Mucosa of gallbladder (tissue), 1 donor: ENCODE data around the gene SPRYD3. TPM values are rescaled to one million over a fixed set of nuclear protein-coding genes. Genes with fewer than 3 reads are reported as not detected.
"Not testable (repeated sequence)": the region's sequence is repeated elsewhere in the genome, so short reads cannot be mapped to it uniquely, and the experiment has no call there.

Experiments
- DNase-seq: peaks from one replicate; pipeline ENCODE4 v3.0.0-alpha.2; 2020; ENCODE audit warnings: low spot score
- total RNA-seq: library from RNA; stranded (reverse); gene quantifications from one replicate; pipeline ENCODE4 v1.2.1, GENCODE V29; 2021
- donor health status: DM: no; HTN: no; CAD: no.

SPRYD3 gene
- total RNA-seq, result 68.4 TPM

GRCh38 chr12:53079226-53080117 lies at the start of gene SPRYD3:
Gene SPRYD3, minus strand, starts transcription at chr12:53079390. Its CDS starts 57 bp downstream, at chr12:53079333.
- DNase-seq, result peak; percentile 97

- DNase-seq, result no peak
Measured at GRCh38 chr12:53127169-53127568, 48.0 kb upstream of the SPRYD3 start.

- no peak for DNase-seq
Measured at GRCh38 chr12:53124352-53124723, 45.1 kb upstream of the SPRYD3 start.

- no peak for DNase-seq
Measured at GRCh38 chr12:53123578-53124351, 44.6 kb upstream of the SPRYD3 start.

GRCh38 chr12:53122961-53123468 lies 43.8 kb upstream of the SPRYD3 start:
- no peak for DNase-seq

GRCh38 chr12:53120685-53121525 lies 41.7 kb upstream of the SPRYD3 start:
- no peak for DNase-seq

GRCh38 chr12:53118751-53119300 lies 39.6 kb upstream of the SPRYD3 start:
- DNase-seq, result no peak

GRCh38 chr12:53115891-53116648 lies 36.9 kb upstream of the SPRYD3 start:
- no peak for DNase-seq

GRCh38 chr12:53115112-53115890 lies 36.1 kb upstream of the SPRYD3 start:
- DNase-seq, result no peak

- no peak for DNase-seq
Measured at GRCh38 chr12:53113951-53114350, 34.8 kb upstream of the SPRYD3 start.

GRCh38 chr12:53113136-53113705 lies 34.0 kb upstream of the SPRYD3 start:
- no peak for DNase-seq

GRCh38 chr12:53112431-53112830 lies 33.2 kb upstream of the SPRYD3 start:
- DNase-seq, result not testable (repeated sequence)

GRCh38 chr12:53107122-53107521 lies 27.9 kb upstream of the SPRYD3 start:
- no peak for DNase-seq

GRCh38 chr12:53105712-53106439 lies 26.7 kb upstream of the SPRYD3 start:
- DNase-seq, result no peak

GRCh38 chr12:53105256-53105655 lies 26.1 kb upstream of the SPRYD3 start:
- no peak for DNase-seq

GRCh38 chr12:53103860-53104305 lies 24.7 kb upstream of the SPRYD3 start:
- no peak for DNase-seq

GRCh38 chr12:53102883-53103807 lies 24.0 kb upstream of the SPRYD3 start, which contains the start of gene SOAT2:
Gene SOAT2, plus strand, starts transcription at chr12:53103486. Its CDS starts 92 bp downstream, at chr12:53103578.
- DNase-seq, result no peak
